Loucy (cell line): Measurements from ENCODE around the gene ROS1.

Source experiments
- H2AFZ ChIP-seq: fragments of 200-600 bp; sonication (generic); 2 replicates; pipeline ENCODE4 v1.6.0; 2016; ENCODE audit warnings: antibody characterized with exemption, mild to moderate bottlenecking, low read length, moderate library complexity
- H3F3A ChIP-seq: fragments of 200-600 bp; 2 replicates; pipeline ENCODE4 v1.6.0; 2016; ENCODE audit warnings: antibody characterized with exemption, low read depth, mild to moderate bottlenecking
- H3K27me3 ChIP-seq: fragments of 200-600 bp; sonication (generic); 2 replicates; pipeline ENCODE4 v1.6.1; 2014; ENCODE audit warnings: low read length, mild to moderate bottlenecking; ENCODE audit not compliant: insufficient read depth, poor library complexity, severe bottlenecking
- H3K36me3 ChIP-seq: fragments of 200-600 bp; sonication (generic); 2 replicates; pipeline ENCODE4 v1.6.1; 2016; ENCODE audit warnings: low read length; ENCODE audit not compliant: insufficient read depth
- H3K4me1 ChIP-seq: fragments of 200-600 bp; sonication (generic); 2 replicates; pipeline ENCODE4 v1.5.1; 2014; ENCODE audit warnings: low read length, mild to moderate bottlenecking; ENCODE audit not compliant: insufficient read depth, poor library complexity, severe bottlenecking
- H3K4me2 ChIP-seq: fragments of 200-600 bp; sonication (generic); 2 replicates; pipeline ENCODE4 v1.6.0; 2014; ENCODE audit warnings: antibody characterized with exemption, low read length, low read depth, mild to moderate bottlenecking; ENCODE audit not compliant: poor library complexity, severe bottlenecking
- H3K4me3 ChIP-seq: fragments of 200-600 bp; sonication (generic); 2 replicates; pipeline ENCODE4 v1.5.1; 2014; ENCODE audit warnings: low read length, mild to moderate bottlenecking, mixed read lengths; ENCODE audit not compliant: poor library complexity, severe bottlenecking
- H3K79me2 ChIP-seq: fragments of 200-600 bp; sonication (generic); 2 replicates; pipeline ENCODE4 v1.6.1; 2014; ENCODE audit warnings: low read length; ENCODE audit not compliant: insufficient read depth
- H3K9ac ChIP-seq: fragments of 200-600 bp; sonication (generic); 2 replicates; pipeline ENCODE4 v1.6.0; 2014; ENCODE audit warnings: mild to moderate bottlenecking, low read depth, low read length, moderate library complexity; ENCODE audit not compliant: poor library complexity, severe bottlenecking
- H3K9me2 ChIP-seq: fragments of 200-600 bp; sonication (generic); replicated peaks from 2 replicates; pipeline ENCODE4 v1.6.1; 2016; ENCODE audit warnings: low read depth, low read length, mixed read lengths
- H3K9me3 ChIP-seq: fragments of 200-600 bp; sonication (generic); 2 replicates; pipeline ENCODE4 v1.6.1; 2014; ENCODE audit warnings: mild to moderate bottlenecking, antibody characterized with exemption, low read length, low read depth; ENCODE audit not compliant: insufficient read depth
- H4K20me1 ChIP-seq: fragments of 200-600 bp; sonication (generic); 2 replicates; pipeline ENCODE4 v1.6.0; 2014; ENCODE audit warnings: antibody characterized with exemption, low read length, mild to moderate bottlenecking; ENCODE audit not compliant: insufficient read depth, poor library complexity, severe bottlenecking
- CTCF ChIP-seq: fragments of 200-600 bp; sonication (generic); conservative IDR thresholded peaks from 2 replicates; pipeline ENCODE4 v1.5.1; 2014; ENCODE audit warnings: mild to moderate bottlenecking, antibody characterized with exemption, low read length
- EZH2phosphoT487 ChIP-seq: fragments of 200-600 bp; IDR thresholded peaks from 2 replicates; pipeline ENCODE4 v1.6.1; 2018; ENCODE audit warnings: antibody characterized with exemption, mild to moderate bottlenecking, moderate library complexity, borderline replicate concordance

Gene ROS1

GRCh38 chr6:117414770-117415169, 11.0 kb downstream of the ROS1 start:
- Histone ChIP-seq H3K9ac (no peak overlapping the region), H3K4me2 (no peak overlapping the region), H3K27me3 (no peaks in the 10 kb centered on the region), H4K20me1 (no peaks in the 10 kb centered on the region), H3K36me3 (no peaks in the 10 kb centered on the region), H3K9me3 (no peaks in the 10 kb centered on the region), H2AFZ (no peak overlapping the region), H3K4me1 (no peaks in the 10 kb centered on the region), H3K4me3 (no peak overlapping the region), H3F3A (no peaks in the 10 kb centered on the region), H3K9me2 (no peaks in the 10 kb centered on the region), H3K79me2 (no peaks in the 10 kb centered on the region)
- TF ChIP-seq CTCF, result no peak
- no peak for TF ChIP-seq EZH2phosphoT487

GRCh38 chr6:117411474-117411873, 14.3 kb downstream of the ROS1 start:
- Histone ChIP-seq H3F3A (no peaks in the 10 kb centered on the region), H4K20me1 (no peaks in the 10 kb centered on the region), H3K9me3 (no peaks in the 10 kb centered on the region), H3K4me2 (no peak overlapping the region), H3K9me2 (no peaks in the 10 kb centered on the region), H2AFZ (no peak overlapping the region), H3K4me3 (no peak overlapping the region), H3K9ac (no peak overlapping the region), H3K79me2 (no peaks in the 10 kb centered on the region), H3K4me1 (no peaks in the 10 kb centered on the region), H3K36me3 (no peaks in the 10 kb centered on the region), H3K27me3 (no peaks in the 10 kb centered on the region)
- TF ChIP-seq EZH2phosphoT487 (no peak), CTCF (no peak)

GRCh38 chr6:117409863-117410262, 15.9 kb downstream of the ROS1 start:
- no peaks in the 10 kb centered on the region for H3K9me3 ChIP-seq
- no peak overlapping the region for H3K4me3 ChIP-seq
- H3K9ac ChIP-seq, result no peak overlapping the region
- H3K79me2 ChIP-seq, result no peaks in the 10 kb centered on the region
- no peaks in the 10 kb centered on the region for H3K36me3 ChIP-seq
- TF ChIP-seq EZH2phosphoT487 (no peak), CTCF (no peak)
- H2AFZ ChIP-seq, result no peak overlapping the region
- no peaks in the 10 kb centered on the region for H3K4me1 ChIP-seq
- H3K4me2 ChIP-seq, result no peak overlapping the region
- H3K9me2 ChIP-seq, result no peaks in the 10 kb centered on the region
- no peaks in the 10 kb centered on the region for H3K27me3 ChIP-seq
- no peaks in the 10 kb centered on the region for H3F3A ChIP-seq
- no peaks in the 10 kb centered on the region for H4K20me1 ChIP-seq
